Renal cortex interstitium (tissue), 15 donors: ENCODE results near the gene PTPN2. TPM values are rescaled to one million over a fixed set of nuclear protein-coding genes. Genes with fewer than 3 reads are reported as not detected.

Experiments used
- DNase-seq, 11 donors: peaks; one replicate each; pipeline ENCODE4 v3.0.0-alpha.2; 2013; ENCODE audit warnings: low read depth in 9 of 11, low spot score in 4 of 11; ENCODE audit errors: extremely low read depth in 1 of 11
- long read RNA-seq, 16 experiments: transcript quantifications; one replicate each; lab custom pipeline, GENCODE V29; 2026
- polyA plus RNA-seq, 3 donors: library from polyadenylated mRNA; unstranded; fragments of 120-200 nt; gene quantifications; one replicate each; pipeline ENCODE4 v1.2.1, GENCODE V29; 2013; ENCODE audit not compliant: insufficient read length in 3 of 3

The PTPN2 gene
- polyA plus RNA-seq, result 10 to 100 TPM; 46.8 to 63.8 (median 55.1) TPM
- long read RNA-seq, donor 1, transcript PTPN2-202 (10 exons, 1,706 nt), result major isoform, 5 of 6 reads
- long read RNA-seq, donor 1, partial matches to known transcripts, result 0 of 6 reads
- long read RNA-seq, donor 1, other reads (novel, unspliced or antisense), result 0 of 6 reads
- long read RNA-seq, donor 2, partial matches to known transcripts, result 0 of 6 reads
- long read RNA-seq, donor 2, other reads (novel, unspliced or antisense), result 0 of 6 reads
- long read RNA-seq, donor 3, transcript PTPN2-202 (10 exons, 1,706 nt), result major isoform, 9 of 11 reads
- long read RNA-seq, donor 3, partial matches to known transcripts, result 0 of 11 reads
- long read RNA-seq, donor 3, other reads (novel, unspliced or antisense), result 0 of 11 reads
- long read RNA-seq, donor 4, partial matches to known transcripts, result 0 of 4 reads
- long read RNA-seq, donor 4, other reads (novel, unspliced or antisense), result 0 of 4 reads
- long read RNA-seq, donor 5, result 0 reads
- long read RNA-seq, donor 6, transcript PTPN2-209 (1 exons, 2,264 nt), result major isoform, 10 of 20 reads
- long read RNA-seq, donor 6, partial matches to known transcripts, result 6 of 20 reads
- long read RNA-seq, donor 6, other reads (novel, unspliced or antisense), result 0 of 20 reads
- long read RNA-seq, donor 7, transcript PTPN2-202 (10 exons, 1,706 nt), result major isoform, 5 of 15 reads
- long read RNA-seq, donor 7, partial matches to known transcripts, result 5 of 15 reads
- long read RNA-seq, donor 7, other reads (novel, unspliced or antisense), result 0 of 15 reads
- long read RNA-seq, donor 8, result 0 reads
- long read RNA-seq, donor 9, transcript PTPN2-202 (10 exons, 1,706 nt), result minor isoform, 6 of 14 reads
- long read RNA-seq, donor 9, transcript PTPN2-209 (1 exons, 2,264 nt), result major isoform, 7 of 14 reads
- long read RNA-seq, donor 9, partial matches to known transcripts, result 0 of 14 reads
- long read RNA-seq, donor 9, other reads (novel, unspliced or antisense), result 0 of 14 reads
- long read RNA-seq, donor 10, partial matches to known transcripts, result 0 of 6 reads
- long read RNA-seq, donor 10, other reads (novel, unspliced or antisense), result 0 of 6 reads
- long read RNA-seq, donor 11, partial matches to known transcripts, result 0 of 6 reads
- long read RNA-seq, donor 11, other reads (novel, unspliced or antisense), result 0 of 6 reads
- long read RNA-seq, donor 12, transcript PTPN2-209 (1 exons, 2,264 nt), result major isoform, 6 of 7 reads
- long read RNA-seq, donor 12, partial matches to known transcripts, result 0 of 7 reads
- long read RNA-seq, donor 12, other reads (novel, unspliced or antisense), result 0 of 7 reads
- long read RNA-seq, donor 13, result 0 reads
- long read RNA-seq, donor 14, partial matches to known transcripts, result 0 of 5 reads
- long read RNA-seq, donor 14, other reads (novel, unspliced or antisense), result 0 of 5 reads
- long read RNA-seq, donor 15, partial matches to known transcripts, result 0 of 4 reads
- long read RNA-seq, donor 15, other reads (novel, unspliced or antisense), result 0 of 4 reads
- long read RNA-seq, donor 16, transcript PTPN2-202 (10 exons, 1,706 nt), result major isoform, 12 of 39 reads
- long read RNA-seq, donor 16, transcript PTPN2-209 (1 exons, 2,264 nt), result minor isoform, 10 of 39 reads
- long read RNA-seq, donor 16, transcript PTPN2-201 (9 exons, 3,467 nt), result minor isoform, 11 of 39 reads
- long read RNA-seq, donor 16, partial matches to known transcripts, result 6 of 39 reads
- long read RNA-seq, donor 16, other reads (novel, unspliced or antisense), result 0 of 39 reads

DNA sequence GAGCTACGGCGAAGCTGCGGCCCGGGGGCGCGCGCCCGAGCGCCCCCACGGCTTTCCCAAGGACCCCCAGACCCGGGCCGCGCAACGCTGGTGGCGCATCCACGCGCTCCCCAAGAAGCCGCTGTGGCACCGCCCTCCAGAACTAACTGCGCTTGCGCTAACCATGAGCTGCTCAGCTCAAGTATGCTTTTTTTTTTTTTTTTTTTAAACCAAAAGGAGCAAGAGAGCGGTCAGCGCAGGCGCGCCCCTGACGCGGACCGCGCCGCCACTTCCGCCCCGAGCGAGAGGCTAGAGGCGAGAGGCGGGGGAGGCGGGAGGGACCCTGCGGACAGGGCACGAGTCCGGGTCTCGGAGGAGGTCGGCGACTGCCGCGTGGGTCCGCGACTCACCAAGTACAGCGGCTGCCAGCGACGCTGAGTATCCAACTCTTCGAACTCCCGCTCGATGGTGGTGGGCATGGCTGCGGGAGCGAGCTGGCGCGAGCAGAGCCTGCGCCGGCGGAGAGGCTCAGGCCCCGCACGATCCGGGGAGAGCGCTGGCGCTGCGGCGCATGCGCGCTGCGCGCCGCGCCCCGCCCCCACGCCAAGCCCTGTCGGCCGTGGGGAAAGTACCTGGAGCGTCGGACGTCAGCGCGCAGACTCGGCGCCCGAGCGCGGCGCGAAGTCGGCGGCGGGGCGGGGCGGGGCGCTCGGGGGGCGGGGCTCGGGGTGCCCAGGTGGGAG, at the start of gene PTPN2:
Gene PTPN2 (minus strand): TSS at position 554 of the 722 bp plus-strand sequence. CDS start 96 bp downstream, at position 458.
- DNase-seq, result peak; percentile 78 to 94 (median 91)

DNA sequence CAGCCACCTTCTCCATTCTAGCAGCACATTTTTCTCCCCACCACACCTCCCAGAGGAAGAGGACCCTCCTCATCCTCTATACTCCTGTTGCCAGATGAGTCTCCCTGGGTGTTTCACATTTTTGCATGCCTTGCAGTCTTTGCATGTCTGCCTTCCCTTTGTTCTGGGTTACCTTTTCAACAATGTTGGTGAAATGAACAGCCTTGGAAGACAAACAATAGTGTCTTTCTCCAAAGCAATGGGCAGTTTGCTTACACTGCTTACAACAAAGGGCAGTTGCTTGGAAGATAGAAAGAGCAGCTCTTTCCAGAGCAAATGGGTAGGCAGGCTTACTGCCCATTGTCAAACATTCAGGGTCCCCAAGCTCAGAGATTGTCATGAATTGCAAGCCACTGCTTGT, 49.3 kb upstream of the PTPN2 start:
- DNase-seq, result no peak

DNA sequence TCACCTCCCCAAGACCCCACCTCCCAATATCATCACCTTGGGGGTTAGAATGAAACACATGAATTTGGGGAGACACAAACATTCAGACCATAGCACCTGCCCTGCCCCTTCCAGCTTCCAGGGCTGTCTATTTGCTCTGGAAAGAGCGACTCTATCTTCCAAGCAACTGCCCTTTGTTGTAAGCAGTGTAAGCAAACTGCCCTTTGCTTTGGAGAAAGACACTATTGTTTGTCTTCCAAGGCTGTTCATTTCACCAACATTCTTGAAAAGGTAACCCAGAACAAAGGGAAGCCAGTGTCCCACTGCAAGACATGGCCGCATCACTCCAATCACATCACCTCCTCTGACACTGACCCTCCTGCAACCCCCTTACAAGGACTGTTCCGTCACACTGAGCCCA, 46.9 kb upstream of the PTPN2 start:
- DNase-seq, result no peak

DNA sequence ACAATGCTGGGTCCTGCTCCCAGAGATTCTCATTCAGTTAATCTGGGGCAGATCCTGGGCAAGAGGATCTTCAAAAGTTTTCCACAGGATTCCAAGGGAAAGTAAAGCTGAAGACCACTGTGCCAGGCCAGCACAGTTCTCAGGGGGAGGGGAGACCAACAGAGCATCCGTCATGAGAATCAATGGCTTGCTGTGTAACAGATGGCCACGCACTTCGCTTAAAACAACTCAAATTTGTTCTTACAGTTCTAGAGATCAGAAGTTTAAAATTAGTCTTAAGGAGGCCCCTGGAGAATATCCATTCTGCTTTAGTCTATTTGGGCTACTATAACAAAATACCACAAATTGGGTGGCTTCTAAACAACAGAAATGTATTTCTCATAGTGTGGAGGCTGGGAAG, 46.3 kb upstream of the PTPN2 start:
- no peak for DNase-seq

DNA sequence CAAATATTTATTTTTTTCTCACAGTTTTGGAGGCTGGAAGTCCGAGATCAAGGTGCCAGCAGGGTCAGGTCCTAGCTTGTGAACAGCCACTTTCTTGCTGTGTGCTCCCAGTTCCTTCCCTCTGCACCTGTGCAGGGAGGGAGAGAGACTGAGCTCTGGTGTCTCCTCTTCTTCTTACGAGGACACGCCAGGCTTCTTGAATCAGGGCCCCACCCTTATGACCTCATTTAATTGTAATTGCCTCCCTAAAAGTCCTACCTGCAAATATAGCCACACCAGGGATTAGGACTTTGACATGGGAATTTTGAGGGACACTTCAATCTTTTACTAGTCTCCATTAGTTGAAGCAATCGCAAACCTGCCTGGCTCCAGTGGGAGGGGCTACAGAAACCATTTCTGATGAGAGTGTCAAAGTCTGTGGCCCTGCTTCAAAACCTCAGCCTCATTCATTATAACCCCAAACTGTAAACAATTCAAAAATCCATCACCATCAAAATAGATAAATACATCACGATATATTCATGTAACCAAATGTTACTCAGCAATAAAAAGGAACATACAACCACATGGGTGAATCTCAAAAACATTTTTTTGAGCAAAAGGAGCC, 45.5 kb upstream of the PTPN2 start:
- DNase-seq, result no peak

DNA sequence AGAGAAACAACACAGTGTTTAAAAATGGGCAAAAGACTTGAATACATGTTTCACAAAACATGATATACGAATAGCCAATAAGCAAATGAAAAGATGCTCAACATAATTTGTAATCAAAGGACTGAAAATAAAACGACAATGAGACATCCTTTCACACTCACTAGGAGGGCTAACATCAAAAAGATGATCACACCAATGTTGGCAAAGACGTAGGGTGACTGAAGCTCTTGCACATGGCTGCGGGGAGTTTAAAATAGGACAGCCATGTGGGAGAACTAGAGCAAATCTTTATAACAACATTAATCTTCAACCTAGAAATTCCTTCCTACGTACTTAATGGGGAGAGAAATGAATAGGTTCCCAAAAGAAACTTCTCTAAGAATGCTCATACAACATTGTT, 44.6 kb upstream of the PTPN2 start:
- DNase-seq, result no peak

DNA sequence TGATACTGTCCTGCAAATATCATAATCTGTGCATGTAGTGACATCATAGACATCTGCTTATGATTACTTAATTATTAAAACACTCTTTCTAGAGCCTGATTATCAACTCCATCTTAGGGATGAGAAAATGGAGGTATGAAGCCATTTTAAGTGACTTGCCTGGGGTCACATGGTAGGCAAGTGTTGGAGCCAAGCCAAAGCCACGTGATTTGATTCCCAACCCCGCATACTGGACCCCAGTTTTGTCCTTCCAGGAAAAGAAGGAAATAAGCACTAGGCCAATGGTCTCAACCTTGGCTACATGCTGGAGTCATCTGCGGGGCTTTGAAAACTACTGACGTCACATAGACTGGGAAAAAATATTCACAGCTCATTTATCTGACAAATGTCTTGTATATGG, 44.2 kb upstream of the PTPN2 start:
- DNase-seq, result no peak

DNA sequence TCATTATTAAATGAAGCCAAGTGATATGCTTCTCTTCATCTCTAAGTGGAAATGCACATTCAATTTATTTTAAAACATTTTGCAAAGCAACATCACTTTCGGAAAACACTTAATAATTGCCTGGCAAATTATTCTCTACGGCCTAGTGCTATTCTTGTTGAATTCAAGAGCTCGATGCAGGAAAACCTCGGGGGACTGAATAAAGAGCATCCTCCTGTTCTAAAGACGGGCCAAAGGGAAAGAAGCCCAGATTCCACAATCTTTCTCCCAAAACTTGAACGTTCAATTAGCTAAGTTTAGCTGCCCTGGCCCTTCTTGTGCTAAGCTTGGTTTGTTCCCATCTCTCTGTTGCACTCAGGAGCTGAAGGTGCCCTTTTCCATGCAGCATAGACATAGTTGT, 40.6 kb upstream of the PTPN2 start:
- DNase-seq, result no peak

DNA sequence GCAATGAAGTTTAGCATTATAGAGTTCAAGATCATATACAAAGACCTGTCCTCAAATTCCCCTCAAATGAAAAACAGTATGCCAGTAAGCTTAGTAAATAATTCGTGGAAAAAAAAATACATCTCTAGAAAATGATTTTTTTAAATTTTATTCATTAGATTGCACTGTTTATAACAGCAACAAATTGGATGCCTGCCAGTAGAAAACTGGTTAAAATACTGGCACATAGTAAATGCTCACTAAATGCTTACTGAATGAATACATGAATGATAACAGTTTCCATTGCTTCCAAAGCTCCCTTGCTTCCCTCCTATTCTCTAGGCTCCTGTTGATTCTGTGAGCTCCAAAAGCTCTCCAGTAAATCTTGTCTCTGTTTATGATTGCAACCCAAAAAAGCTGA, 38.2 kb upstream of the PTPN2 start:
- no peak for DNase-seq

DNA sequence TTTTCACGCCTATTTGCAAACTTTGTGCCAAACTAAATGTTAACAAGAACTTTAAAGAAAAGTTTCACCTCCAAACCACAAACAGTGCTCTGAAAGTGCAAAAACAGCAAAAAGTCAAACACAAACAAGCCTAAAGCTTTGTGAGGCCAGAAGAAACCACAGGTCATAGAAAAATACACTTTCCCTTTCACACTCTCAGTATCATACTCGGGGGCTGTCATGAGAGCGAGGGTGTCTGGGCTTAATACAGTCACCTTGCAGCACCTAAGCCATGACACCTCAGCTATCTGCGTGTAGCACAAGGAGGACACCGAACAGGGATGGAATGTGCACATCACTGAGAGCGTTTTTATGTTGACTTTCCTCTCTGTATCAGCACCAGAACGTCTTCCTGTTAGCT, 37.1 kb upstream of the PTPN2 start:
- DNase-seq, result no peak

DNA sequence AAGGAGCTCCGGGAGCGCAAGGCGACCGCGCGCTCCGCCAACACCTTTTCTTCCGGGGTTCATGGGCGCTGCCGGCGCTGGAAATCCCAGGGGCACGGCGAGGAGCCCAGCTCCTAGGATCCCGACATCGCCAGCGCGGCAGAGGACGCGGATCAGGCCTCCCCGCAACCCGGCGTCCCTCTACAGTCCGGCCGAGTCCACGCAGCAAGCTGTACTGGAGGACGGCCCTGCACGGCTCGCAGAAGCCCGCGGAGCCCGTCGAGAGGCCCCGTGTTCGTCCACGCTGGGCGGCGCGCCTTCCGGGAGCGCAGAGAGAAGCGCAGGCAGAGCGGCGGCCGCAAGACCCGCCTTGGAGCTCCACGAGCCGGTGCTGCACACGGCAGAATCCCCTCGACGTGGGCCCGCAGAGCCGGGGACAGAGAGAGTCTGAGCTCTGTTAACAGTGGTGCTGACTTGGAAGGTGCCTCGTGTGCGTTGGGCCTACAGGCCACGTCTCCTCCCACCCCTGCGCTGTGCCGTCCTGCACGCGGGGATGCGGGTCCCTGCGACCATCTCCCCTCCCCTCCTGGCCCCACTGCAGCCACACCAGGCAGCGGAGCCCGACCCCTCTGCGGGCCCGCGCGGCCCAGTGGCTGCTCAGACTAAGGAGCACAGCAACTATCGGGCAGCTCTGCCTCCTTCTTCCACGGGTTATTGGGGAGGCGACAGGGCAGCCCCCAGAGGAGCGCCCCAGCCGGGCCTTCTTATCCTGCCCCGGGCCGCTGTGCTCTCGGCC, 28.1 kb upstream of the PTPN2 start:
- DNase-seq, result peak in 1 of 11 donors; percentile 14

DNA sequence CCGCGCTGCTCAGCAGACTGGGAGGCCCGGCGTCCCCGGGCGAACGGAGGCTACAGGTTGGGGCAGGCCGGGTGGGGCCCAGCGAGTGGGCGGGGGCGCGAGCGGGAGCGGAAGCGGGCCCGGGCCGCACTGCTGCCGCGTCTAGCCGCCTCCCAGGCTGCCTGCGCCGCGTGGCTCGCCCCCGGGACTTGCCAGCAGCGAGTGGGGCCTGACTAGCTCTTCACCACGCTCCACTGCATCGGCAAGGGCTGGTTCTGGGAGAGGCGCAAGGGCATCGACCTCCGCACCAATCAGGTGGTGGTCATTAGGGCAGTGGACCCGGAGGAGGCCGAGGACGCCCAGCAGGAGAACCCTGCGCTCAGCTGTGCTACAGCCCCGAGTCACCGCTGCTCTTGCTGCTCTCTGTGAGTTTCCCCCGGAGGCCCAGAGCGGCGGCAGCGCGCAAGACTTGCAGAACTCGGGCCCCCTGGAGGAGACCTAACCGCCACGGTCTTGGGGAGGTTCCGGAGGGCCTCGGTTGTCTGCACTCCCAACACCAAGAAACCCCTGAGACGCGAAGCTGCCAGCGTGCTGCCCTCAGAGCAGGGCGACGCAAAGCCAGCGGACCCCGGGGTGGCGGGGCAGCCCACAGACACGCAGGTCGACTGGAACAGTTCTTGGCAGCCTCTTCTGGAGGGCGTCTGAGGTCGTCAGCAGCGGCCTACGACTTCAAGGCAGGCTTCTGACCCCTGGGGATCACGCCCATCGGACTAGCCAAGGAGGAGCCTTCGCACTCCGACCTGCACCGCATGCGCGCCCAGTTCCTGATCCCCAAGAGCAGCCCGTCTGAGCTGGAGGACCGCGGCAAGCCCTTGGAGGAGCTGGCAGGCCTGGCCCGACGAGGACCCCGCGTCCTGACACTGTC, 27.2 kb upstream of the PTPN2 start:
- DNase-seq, result peak in 3 of 11 donors; percentile 19 to 36 (median 25)

DNA sequence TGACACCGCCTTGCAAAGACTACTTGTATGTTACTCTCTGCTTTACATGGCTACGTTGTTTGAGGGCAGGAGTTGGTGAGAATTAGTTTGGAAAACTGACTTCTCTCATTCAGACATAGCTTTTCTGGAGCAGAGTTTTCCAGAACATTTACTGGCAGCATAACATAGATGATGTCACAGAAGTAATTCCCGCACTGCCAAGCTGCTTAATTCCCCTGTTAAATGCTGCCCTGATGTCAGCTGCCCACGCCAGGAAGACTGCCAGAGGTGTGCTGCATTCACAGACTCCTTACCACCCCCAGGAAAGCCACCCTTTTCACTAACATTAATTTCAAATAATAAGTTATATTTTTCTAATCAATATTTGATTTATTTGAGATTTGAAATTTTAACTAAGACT, 24.7 kb upstream of the PTPN2 start:
- DNase-seq, result no peak

DNA sequence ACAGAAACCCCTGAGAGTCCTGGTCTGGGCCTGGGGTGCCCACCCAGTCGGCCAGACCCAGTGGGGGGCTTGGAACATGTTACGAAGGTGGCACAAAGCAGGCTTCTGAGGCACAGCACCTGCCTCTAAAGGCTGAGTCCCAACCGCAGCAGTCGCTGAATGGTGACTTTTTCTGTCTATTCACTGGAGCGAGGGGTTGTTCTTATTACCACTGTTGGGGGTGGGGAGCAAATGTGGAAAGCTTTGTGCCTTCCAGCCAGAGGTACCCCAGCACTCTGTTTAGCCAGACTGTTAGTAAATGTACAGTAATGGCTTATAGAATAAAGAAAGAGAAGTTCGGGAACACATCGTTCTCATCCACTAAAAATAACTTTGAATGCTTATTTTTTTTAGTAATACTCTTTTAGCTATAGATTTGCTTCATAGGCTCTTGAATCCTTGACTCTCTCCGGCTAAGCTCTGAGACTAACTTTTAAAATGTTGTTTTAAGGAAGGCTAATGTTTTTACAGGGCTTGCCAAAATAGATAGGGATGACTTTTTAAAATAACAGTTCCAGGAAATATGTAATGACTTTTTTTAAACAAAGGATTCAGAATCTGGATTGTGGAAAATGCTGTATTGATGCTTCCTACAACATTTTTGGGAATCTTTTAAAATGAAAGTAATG, 23.4 kb upstream of the PTPN2 start:
- DNase-seq, result no peak

DNA sequence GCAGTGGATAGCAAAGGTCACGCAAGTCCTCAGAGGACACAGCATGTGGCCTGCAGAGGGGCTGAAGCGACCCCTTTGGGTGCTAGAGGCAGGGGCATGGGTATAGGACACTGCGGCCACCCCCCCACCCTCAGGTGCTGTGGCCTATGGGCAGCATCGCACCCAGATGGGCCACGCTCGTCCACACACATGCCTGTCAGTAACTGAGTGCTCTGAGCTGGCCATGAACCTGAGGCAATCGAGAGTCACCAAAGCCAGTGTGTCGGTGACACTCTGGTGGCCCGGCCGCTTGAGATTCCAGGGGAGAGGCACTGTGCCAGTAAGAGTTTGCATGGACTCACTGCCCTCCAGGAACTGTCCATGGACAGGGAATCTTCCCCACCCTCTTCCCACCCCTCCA, 22.7 kb upstream of the PTPN2 start:
- DNase-seq, result no peak
